SKM-1 (cell line): ENCODE results near the gene SLC6A1.

Experiments
- DNase-seq: peaks from one replicate; lab custom pipeline; 2025; ENCODE audit not compliant: unreplicated experiment; lab: John Stamatoyannopoulos, UW

SLC6A1 gene

DNA sequence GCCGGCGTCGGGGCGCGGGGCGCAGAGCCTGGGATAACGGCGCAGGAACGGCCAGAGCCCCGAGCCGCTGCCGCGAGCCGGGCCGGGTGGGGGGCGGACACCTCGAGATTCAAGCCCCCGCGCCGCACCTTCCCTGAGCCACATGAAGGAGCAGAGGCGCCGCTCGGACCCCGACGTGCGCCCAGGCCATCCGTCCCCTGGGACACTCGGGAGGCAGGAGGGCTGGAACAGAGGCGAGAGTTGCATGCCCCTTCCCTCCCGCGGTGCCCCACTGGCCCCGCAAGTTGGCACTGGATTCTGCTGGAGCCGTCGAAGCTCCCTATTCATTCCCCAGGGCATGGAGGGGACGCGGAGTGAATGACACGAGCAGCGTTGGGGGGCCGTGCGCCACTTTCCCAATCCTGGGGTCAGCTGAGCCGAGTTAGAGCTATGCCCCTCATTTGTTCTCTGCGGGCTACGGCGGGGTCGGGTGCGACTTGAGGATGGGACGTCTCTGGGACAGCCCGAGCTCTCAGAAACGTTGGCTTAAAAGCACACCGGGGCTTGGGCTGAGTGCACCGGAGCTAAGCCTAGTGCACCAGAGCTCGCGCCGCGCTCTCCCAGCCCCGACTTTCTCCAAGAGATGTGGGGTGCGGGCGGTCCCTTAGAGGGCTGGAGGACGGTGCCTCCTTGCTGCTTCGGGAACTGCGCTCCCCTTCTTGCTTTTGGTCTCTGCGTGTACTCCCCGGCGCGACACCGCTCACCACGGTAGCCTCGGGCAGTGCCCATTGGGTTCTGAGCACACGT is 588 bp downstream of the SLC6A1 start:
- DNase-seq: no peak

DNA sequence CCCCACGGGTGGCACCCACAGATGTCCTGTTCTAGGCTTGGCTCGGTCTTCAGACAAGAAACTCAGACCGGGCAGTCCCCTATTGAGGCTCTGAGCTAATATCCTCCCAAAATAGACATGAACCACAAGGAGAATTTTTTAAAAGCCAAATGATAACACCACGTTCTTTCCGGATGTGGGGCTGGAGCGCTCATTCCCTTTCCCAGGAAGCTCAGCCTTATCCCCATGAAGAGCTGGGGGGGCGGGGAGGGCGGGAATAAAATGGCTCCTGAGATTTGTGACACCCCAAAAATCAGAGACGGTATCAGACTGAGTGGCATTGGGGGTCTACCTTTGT is 1.1 kb downstream of the SLC6A1 start:
- no peak for DNase-seq

DNA sequence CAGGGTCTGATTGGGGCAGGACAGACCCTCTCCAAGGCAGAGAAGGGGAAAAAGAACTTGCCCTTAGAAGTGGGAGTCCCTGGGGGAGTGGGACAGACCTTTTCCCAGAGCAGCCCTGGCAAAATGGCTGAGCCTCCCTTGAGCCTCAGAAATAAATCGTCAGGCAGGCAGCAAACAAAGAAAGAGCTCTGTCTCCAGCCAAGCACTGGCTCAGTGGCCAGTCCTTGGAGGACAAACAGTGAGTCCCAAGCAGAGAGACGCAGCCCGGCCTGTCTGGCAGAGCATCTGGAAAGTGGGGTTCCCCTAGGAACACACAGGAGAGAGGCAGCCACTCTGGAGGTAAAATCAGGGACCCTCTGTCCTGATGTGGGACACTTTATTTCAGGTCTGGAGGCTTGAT is 1.8 kb downstream of the SLC6A1 start:
- no peak for DNase-seq

DNA sequence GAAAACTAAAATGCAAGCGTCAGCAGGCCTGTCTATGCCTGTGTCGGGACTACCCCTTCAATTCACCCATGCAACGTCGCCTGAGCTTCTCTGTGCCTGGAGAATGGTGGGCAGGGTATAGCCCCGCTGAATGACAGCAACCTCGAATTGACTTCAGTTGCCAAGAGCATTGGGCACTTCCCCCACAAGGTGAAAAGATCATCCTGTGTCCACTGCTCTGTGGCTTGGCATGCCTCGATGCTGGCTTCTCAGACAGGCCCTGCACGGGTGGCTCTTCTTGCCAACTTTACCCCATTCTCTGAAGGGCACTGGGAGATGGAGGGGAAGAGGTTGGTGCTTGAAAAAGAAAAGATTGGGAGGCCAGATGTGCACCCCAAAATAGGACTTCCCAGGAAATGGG is 3.3 kb downstream of the SLC6A1 start:
- DNase-seq: no peak

DNA sequence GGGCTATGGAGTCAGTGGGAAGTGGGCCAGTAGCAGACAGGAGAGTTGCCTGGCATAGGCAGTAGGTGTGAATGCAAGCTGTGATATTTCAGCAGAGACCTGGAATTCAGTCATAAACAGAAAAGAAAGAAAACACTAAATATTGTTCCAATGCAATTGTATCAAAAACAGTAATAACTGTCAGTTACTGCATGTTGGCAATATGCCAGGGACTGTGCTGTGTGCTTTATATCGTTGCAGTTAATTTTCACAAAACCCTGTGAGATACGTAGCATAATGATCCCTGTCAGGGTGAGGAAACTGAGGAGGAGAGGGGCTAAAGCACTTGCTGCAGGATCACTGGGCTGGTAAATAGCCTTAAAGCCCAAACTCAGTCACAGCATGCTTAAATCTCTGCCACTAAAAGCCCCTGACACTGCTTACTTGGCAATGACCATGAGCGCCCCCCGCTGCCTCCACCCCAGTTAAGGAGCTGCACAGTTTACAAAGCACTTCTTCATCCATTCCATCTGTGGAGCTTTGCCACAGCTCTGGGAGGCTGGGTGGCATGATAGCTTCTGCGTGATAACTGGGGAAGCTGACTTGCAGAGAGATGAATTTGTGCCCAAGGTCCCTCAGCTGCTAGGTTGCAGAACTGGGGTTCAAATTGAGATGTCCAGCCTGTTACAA is 3.9 kb downstream of the SLC6A1 start:
- DNase-seq: no peak

DNA sequence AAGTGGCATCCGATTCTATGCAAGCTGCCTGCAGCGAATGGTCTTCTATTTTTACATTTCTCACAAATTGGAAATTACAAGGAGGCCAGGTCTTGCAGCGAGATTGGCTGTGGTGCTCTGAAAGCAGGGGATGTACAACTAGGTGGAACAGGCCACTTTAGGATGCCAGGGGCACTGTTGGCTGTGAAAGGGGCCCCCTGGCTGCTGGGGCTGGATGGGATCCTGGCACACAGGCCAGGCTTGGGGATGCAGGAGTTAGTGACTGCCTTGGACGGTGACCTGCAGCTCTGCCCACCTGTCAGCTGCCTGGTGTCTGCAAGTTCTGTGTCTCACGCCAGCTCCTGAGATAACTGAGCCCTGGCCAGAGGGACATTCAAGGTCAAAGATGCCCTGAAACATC is 4.6 kb downstream of the SLC6A1 start:
- no peak for DNase-seq

DNA sequence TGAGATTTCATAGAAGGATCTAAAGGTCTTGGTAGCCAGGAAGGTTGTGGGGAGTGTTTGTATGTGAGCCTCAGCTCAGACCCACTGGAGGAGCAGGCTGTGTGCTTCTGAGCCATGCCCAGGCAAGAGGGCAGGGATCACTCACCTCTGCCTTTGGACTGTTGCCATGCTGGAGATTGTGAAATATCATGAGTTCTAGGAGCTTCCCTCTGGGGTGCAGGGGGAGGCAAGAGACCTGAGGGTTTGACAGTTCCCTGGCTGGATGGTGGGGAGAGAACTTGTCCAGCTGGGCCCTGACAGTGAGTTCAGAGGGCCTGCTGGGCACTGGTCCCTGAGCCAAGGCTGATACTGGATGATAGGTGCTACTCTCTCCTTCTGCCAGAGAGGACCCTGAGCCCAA is 6.0 kb downstream of the SLC6A1 start:
- DNase-seq: no peak

DNA sequence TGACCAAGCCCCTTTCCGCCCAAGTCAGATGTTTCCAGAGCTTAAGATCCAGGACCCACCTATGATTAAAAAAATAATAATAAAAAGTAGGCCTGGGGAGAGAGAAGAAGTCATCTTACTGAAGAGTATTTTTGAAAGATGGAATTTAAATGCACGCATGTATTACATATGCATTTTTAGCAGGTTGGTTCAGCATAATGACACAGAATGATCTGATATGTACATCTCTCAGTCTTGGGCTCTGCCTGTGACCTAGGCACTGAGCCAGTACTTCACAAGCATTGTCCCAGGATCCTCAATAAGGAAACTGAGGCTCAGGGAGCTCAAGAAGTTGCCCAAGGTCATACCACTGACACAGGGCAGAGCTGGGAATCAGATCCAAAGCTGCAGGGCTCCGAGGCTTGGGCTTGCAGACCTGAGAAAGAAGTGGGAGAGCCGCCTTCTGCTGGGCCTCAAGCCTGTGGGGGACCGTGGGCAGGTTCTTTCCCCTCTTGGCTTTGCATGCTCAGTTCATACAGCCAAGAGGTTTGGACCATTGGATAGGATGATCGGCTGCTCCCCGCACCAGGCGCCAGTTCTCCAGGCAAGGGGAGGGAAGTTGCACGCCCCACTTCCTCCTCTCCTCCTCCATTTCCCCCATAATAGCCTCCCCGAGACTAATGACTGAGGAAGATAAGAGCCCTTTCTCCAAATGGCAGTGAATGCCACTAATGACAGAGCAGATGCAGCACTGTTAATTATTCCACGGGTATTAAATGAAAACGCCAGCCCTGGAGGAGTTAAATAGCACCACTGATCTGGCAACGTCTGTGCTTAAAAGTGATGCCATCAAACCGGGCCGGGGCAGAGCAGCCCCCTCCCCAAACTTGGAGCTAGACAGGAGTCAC is 6.9 kb downstream of the SLC6A1 start:
- DNase-seq: no peak

DNA sequence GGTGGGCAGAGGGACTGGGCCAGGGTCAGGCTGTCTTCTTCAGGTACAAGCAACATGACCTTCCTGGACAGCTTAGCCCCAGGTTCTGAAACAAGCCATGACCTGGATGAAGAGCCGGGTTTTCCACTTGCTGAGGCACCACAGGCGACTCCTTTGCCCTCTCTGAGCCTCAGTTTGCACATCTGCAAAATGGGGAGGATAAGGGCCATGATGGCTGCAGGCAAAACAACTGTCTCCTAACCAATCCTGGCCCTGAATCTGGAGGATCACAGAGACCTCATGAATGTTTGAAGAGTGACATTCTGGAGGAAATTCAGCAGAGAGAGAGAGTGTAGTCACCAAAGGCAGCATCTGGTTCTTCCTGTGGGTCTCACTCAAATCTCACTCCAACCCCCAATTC is 8.0 kb downstream of the SLC6A1 start:
- DNase-seq: no peak

DNA sequence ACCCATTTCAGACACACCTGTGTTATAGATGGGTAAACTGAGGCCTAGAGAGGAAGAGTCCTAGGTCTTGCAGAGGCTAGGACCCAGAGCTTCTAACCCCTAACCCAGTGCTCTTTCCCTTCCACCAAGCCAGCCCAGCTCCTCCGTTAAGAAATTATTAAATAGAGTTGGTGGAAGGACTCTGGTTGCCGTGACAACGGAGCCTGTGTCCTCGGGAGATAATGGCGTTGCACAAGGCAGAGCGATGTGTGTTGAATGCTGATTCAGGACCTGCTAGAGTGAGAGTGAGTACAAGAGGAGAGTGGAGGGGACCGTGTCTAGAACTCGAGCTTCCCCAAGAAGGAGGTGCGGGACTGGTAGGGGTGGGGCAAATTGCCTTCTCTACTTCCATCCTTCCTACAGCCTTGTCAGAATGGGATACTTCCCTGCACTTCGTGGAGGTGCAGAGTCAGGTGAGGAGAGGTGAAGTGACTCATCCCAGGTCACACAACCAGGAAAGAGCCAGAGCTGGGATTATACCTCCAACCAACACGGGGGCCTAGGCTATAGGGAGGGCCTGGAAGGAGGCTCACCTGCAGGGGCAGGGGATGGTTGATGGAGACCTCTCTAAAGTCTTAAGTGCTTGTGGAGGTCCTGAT is 8.6 kb downstream of the SLC6A1 start:
- no peak for DNase-seq

DNA sequence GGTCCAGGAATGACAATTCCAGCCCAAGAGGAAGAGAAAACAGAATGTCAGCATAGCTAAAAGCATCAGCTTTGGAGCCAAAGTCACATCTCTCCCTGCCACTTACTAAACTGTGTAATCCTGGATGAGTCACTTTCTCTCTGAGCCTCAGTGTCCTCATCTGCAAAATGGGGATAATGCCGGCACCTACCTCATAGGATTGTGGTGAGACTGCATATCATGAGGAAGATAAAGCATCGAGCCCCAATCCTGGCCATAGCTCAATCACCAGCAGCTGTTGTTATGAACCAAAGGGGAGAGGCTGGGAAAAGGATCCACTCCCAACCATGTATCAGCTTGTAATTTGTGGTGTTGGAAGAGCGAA is 9.1 kb downstream of the SLC6A1 start:
- no peak for DNase-seq

DNA sequence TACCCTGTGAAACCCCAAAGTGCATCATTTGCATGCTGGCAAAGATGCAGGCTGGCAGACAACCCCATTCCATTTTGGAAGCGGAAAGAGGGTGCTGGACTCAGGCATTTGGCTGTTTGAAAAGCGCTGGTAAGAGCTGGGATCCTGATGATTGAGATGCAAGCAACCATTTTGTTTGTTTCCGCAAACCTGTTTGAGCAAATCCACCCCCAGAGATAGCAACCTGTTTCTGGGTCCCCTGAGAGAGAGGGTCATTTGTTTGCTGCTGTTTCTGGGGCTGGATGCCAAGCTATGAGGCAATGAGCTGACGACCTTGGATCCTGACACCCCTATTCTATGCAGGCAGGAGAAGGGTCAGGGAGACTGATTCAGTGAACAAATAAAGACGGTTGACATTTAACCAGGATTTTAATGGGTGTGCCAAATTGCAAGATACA is 9.8 kb downstream of the SLC6A1 start:
- no peak for DNase-seq

DNA sequence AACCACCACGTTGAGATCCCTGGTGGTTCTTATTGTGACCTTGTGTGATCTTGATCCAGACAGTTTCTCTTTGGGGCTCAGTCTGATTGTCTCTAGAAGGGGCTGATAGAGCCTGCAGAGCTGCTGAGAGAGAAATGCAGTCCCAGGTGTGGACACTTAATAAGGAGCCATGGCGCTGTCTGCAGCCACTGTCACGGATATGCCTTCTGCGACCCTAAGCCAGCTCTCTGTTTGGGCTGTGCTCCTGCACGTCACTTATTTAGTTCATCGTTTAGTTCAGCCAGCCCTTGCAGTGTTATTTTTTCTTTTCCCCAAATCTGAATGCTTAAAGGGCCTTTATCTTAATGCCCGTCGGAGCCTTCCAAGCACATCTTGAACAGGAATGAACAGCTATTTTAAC is 12.0 kb downstream of the SLC6A1 start:
- no peak for DNase-seq

DNA sequence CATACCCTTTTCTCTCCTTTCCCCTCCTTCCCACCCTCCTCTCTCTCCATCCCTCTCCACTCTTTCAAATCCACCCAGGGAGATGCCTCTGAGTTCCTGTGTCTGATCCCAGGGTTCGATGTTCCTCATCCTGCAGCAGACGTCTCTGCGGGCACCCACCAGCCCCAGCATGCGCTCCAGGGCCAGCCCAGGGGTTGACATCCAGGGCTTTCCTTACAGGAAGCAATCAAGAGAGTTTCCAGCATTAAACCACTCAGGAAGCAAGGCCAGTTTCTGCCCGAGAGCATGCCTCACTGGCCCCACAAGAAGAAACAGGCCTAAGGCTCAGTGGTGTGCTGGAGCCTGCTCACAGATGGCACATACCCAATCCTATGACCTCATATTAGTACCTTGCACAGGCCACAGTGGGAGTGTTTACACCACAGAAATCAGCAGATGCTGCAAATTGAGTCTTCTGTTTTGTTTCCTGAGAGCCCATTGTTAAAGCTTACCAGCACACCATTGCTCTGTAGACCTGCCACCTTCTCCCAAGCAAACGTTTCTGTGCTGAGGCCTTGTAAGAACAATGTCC is 13.2 kb downstream of the SLC6A1 start:
- DNase-seq: no peak

DNA sequence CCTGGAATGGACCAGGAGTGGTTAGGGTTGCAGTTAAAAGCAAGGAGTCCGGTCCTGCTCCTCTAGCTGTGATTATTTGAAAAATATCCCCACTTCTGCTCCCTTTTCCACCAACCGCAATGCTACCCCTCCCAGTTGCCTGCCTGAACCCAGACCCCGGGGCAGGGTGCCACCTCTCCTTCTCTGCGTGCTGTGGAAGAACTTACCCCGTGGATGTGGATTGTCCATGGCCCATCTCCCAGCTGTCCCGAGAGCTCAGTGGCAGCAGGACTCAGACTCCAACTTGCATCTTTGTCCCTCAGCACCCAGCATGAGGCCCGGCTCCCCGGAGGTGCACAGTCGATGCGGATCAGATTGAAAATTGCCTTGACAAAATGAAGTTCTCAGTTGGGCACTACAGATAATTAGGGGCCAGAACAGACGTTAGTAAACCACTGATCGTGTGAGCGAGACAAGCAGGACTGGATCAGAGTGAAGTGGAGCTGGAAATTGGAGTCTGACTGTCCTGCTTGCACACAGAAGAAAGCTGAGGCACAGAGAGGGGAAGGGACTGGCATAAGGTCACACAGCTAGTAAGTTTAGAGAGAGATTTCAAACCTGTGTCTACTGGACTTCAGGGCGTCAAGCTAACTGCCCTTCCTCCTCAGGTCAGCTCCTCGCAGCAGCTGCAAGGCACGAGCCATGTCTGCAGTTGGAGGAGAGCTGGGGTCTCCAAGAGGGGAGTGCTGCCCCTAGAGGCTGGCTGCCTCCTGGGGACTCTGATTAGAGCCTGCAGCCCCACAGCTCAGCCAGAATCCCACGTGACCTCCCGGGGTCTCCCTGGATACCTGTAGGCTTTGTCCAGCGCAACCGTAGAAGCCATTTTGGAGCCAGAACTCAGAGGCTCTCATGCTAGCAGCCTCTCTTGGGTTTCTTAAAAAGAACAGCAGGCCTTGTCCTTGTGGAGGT is 14.7 kb downstream of the SLC6A1 start:
- no peak for DNase-seq

DNA sequence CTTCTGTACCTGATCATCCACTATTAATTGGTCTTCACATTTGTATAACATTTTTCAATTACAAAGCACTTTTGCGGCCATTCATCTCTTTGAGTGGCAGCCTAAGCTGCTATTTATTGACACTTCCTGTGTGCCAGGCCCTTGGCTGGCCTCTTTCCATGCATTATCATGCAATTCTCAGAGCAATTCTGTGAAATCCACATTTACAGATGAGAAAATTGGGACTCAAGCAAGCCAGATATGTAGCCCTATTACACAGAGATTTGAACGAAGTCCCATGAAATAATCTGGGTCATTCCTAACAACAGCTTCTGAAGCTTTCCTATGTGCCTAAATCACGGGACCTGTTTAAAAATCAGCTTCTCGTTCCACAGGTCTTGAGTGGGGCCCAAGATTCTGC is 17.4 kb downstream of the SLC6A1 start:
- no peak for DNase-seq

DNA sequence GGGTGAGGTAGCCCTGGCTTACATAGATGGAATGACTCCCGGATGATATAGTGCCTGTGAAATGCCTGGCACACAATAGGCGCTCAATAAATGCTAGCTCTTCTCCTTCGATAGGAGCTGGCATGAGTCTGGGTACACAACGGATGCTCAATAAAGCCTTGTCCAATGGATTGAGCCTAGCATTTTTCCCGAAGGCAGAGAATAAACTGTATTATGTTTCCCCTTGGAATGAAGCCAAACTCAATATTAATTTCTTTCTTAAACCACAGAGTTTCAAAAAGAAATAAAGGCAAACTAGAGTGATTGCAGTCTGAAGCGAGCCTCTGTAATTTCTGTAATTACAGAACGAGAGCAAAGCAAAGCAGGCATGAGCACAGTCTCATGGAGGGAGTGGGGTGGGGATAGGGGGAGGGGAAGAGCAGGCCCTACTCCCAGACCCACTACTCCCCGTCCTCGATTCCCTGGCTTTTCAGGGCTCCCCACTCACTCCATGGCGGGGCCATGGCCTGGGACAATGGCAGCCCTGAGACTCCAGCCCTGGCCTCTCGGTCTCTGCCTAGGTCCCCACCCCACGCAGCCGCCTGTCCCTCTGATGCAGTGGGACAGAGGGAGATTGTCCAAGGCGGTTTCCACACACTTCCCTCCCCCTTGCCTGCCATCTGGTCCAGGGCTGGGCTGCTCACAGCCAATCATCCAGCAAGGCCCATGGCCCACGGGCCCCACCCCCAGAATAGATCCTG is 18.0 kb downstream of the SLC6A1 start:
- no peak for DNase-seq

DNA sequence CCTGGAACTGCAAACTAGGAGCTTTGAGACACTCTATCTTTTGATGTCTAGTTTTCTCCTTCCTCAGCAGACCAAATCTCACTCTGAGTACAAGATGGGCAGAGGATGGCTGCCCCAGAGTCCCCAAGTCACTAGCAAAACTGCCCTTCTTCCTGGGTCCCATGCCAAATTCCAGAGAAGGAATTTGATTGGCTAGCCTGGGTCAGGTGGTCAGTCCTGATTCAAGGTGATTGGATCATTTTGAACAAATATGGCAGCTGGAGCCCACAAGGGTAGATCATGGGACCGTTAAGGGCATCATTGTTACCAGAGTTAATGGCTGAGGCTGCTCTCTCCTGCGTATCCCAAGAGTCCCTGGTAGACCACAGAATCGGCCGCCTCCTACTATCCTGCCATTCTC is 21.7 kb downstream of the SLC6A1 start:
- no peak for DNase-seq

DNA sequence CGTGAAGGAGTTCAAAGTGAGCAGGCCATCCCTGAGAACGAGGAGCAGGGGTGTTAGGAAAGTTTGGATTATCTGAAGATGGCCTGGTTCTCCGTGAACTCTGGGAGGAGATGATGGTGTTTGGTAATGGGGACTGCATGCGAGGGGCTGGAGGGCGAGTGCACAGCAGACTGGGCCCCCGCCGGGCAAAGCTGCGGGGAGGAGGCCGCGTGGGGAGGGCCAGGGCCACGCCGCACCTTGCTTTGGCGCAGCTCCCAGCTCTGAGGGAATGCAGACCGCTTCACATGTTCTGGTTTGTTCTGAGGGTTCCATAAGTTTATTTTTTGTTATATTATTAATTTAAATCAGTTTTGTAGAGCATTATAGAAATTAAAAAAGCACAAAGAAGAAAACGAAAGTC is 22.2 kb downstream of the SLC6A1 start:
- DNase-seq: no peak
